22Rv1 (cell line): ENCODE measurements around the gene VPS35L.

Source experiments
- CTCF ChIP-seq: fragments of 450-650 bp; IDR thresholded peaks from 2 replicates; pipeline ENCODE4 v1.5.1; 2017; ENCODE audit warnings: mild to moderate bottlenecking
- ZFX ChIP-seq: fragments of 450-650 bp; IDR thresholded peaks from 2 replicates; pipeline ENCODE4 v1.6.1; 2017; ENCODE audit warnings: antibody characterized with exemption, borderline replicate concordance

- TF ChIP-seq CTCF: no peak
- no peak for TF ChIP-seq ZFX
These were observed 119.0 kb downstream of the VPS35L start for GRCh38 chr16:19674485-19674884.
